HG02759 (cell line): ENCODE measurements around the gene CELF2.
"Not testable (repeated sequence)": the region's sequence is repeated elsewhere in the genome, so short reads cannot be mapped to it uniquely, and the experiment has no call there.

Experiments used
- ATAC-seq: cut with Tn5 transposase; IDR thresholded peaks from one replicate; pipeline ENCODE4 v1.9.1; 2021; ENCODE audit warnings: mild to moderate bottlenecking, moderate library complexity; ENCODE audit not compliant: unreplicated experiment

The CELF2 gene

GRCh38 chr10:11366889-11367288, 349.2 kb downstream of the CELF2 start:
- not testable (repeated sequence) for ATAC-seq

GRCh38 chr10:11367505-11367904, 349.8 kb downstream of the CELF2 start:
- no peak for ATAC-seq

- no peak for ATAC-seq
Measured at GRCh38 chr10:11373717-11374171, 356.1 kb downstream of the CELF2 start.

- ATAC-seq, result no peak
Measured at GRCh38 chr10:11377267-11377666, 359.6 kb downstream of the CELF2 start.

GRCh38 chr10:11378835-11379234, 361.2 kb downstream of the CELF2 start:
- no peak for ATAC-seq

- ATAC-seq, result no peak
Measured at GRCh38 chr10:11379771-11380170, 362.1 kb downstream of the CELF2 start.

- no peak for ATAC-seq
Measured at GRCh38 chr10:11381023-11381422, 363.4 kb downstream of the CELF2 start.

GRCh38 chr10:11381511-11381910, 363.8 kb downstream of the CELF2 start:
- no peak for ATAC-seq

GRCh38 chr10:11382187-11382586, 364.5 kb downstream of the CELF2 start:
- ATAC-seq, result no peak

GRCh38 chr10:11386044-11386443, 368.4 kb downstream of the CELF2 start:
- no peak for ATAC-seq
